HG02938 (cell line): ENCODE results near the gene RINT1.
"Not testable (repeated sequence)": the region's sequence is repeated elsewhere in the genome, so short reads cannot be mapped to it uniquely, and the experiment has no call there.

Experiments used
- ATAC-seq: cut with Tn5 transposase; IDR thresholded peaks from one replicate; pipeline ENCODE4 v1.9.1; 2021; ENCODE audit warnings: mild to moderate bottlenecking, moderate library complexity; ENCODE audit not compliant: unreplicated experiment

The RINT1 gene

GRCh38 chr7:105531792-105532671, at the start of gene RINT1:
RINT1 (plus strand) TSS chr7:105532201; CDS start chr7:105532316, 115 bp downstream.
- peak; percentile 89 for ATAC-seq

GRCh38 chr7:105487579-105488571, 44.1 kb upstream of the RINT1 start:
- no peak for ATAC-seq

- ATAC-seq: no peak
Measured at GRCh38 chr7:105489409-105489808, 42.6 kb upstream of the RINT1 start.

DNA sequence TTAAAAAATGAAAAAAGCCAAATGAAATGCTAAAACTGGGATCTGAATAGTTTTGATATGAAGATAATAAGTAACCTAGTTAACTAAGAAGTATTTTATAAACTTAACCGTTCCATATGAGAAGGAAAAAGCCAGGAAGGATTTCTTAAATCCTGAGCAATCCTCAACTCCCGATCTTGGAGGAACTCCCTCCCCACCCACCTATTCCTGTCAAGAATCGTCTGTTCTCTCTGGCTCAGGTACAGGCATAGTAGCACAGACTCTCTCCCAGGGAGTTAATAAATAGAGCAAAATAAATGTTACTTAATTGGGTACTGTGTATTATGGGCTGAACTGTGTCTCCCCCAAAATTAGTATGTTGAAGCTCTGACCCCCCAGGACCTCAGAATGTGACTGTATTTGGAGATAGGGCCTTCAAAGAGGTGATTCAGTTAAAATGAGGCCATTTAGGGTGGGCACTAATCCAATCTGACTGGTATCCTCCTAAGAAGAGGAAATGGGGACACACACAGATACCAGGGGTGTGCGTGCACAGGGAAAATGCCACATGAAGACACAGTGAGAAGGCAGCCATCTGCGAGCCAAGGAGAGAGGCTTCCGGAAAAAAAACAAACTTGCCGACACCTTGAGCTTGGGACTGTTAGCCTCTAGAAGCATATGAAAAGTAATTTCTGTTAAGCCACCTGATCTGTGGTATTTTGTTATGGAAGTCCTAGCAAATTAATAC, 38.6 kb upstream of the RINT1 start:
- no peak for ATAC-seq

DNA sequence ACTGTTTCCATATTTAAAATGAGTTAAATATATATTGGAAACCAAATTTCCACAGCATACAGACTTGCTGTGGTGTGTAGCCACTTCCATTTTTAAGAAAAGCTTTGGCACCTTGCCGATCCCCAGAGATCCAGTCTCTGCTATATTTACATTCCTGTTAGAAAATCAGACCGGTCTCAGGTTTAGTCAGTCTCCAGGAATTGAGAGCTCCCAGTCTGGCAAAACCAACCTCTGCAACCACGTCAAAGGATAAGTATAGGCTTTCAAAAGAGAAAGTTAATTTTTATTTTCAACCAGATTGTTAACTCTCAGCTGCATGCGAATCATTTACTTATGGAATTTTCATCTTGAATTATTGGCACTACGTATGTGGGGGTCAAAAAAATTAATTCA, 38.1 kb upstream of the RINT1 start:
- ATAC-seq: no peak

- no peak for ATAC-seq
Measured at GRCh38 chr7:105496521-105496920, 35.5 kb upstream of the RINT1 start.

DNA sequence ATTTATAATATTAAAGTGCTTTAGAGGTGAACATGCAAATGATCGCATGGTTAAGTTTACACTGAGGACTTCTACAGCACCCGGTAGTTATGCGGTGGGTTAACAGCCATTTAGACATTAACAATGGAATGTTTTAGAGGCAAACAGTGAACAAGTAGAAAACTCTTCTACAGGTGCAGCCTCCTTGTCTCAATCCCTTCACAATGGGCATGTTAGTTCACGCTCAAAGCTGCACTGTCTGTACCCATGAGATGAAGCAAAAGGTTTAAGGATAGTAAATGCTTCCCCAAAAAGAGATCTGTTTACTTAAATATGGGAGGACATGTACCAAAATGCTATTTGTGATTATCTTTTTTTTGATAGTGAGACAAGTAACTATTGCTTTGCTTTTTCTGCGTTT, 35.0 kb upstream of the RINT1 start:
- ATAC-seq: no peak

- ATAC-seq: no peak
Measured at GRCh38 chr7:105502173-105502572, 29.8 kb upstream of the RINT1 start.

DNA sequence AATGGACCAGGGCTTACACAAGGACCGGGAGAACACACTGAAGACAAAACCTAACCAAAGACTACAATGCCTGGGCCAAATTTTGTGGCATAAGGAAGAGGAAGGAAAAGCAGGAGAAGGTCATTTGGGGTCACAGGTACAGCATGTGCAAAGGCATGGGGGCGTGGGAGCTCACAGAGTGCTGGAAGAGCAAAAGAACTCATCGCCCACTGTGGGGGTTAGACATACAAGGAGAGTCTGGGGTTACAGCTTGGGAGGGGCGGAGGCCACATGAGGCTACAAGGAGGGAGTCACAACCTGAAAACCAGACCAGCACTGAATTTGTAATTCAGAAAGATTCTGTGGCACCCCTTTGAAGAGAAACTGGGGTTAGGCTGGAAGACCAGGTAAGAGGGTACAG, 19.6 kb upstream of the RINT1 start:
- ATAC-seq: no peak

- no peak for ATAC-seq
Measured at GRCh38 chr7:105512926-105513526, 19.0 kb upstream of the RINT1 start.

GRCh38 chr7:105515610-105516009, 16.4 kb upstream of the RINT1 start:
- not testable (repeated sequence) for ATAC-seq

DNA sequence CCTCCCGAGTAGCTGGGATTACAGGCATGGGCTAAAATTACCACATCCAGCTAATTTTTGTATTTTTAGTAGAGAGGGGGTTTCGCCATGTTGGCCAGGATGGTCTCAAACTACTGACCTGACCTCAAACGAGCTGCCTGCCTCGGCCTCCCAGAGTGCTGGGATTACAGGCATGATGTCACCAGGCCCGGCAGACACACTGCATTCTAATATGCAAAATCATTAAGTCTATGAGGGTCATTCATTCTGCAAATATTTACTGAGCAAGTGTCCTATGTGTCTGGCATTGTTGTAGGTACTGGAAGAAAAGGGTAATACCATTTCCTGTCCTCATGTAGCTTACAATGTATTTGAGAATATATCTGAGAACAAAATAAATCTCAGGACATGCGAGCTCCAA, 12.6 kb upstream of the RINT1 start:
- ATAC-seq: no peak

DNA sequence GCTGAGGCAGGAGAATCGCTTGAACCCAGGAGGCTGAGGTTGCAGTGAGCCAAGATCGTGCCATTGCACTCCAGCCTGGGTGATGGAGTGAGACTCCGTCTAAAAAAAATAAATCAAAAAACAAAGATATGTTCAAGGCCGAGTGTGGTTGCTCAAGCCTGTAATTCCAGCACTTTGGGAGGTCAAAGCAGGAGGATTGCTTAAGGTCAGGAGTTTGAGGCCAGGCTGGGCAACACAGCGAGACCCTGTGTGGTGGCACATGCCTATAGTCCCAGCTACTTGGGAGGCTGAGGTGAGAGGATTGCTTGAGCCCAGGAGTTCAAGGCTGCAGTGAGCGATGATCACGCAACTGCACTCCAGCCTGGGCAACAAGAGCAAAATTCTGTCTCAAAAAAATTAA, 11.4 kb upstream of the RINT1 start:
- not testable (repeated sequence) for ATAC-seq

DNA sequence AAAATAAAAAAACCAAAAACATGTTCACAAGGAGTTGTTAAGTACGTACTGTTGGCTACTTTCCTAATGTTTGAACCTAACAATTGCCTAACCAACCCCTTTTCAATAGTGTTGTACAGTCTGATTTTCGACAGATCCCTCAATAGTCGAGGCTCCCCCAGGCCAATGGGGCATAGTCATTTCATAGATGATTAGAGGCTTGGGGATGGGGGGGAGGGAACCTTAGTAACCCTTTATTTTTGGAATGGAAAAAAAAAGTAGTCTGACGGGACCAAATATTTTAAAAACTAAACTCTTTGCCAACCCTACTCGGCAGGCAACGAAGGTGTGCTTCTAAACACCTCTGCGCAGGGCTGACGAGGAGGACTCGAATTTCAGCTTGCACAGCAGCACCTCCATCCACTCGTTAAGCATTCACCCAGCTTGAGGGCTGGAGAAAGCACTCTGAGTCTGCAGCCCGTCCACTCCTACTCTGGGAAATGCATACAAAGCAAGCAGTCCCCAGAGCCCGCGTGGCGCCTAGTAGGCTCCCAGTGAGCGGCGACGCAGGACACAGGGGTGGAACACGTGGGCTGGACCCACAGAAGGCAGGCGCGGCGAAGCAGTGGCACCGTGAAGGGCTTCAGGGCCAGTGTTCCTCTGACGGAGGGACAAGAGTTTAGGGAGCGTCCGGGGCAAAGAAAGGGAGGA, 10.8 kb upstream of the RINT1 start:
- ATAC-seq: peak; percentile 39

GRCh38 chr7:105521717-105522463, 10.1 kb upstream of the RINT1 start, which contains the start of gene PUS7:
PUS7 (minus strand) TSS chr7:105522271; CDS start chr7:105508512, 13,759 bp downstream.
- peak; percentile 77 for ATAC-seq

- not testable (repeated sequence) for ATAC-seq
Measured at GRCh38 chr7:105524423-105524822, 7.6 kb upstream of the RINT1 start.

- no peak for ATAC-seq
Measured at GRCh38 chr7:105524840-105525239, 7.2 kb upstream of the RINT1 start.

DNA sequence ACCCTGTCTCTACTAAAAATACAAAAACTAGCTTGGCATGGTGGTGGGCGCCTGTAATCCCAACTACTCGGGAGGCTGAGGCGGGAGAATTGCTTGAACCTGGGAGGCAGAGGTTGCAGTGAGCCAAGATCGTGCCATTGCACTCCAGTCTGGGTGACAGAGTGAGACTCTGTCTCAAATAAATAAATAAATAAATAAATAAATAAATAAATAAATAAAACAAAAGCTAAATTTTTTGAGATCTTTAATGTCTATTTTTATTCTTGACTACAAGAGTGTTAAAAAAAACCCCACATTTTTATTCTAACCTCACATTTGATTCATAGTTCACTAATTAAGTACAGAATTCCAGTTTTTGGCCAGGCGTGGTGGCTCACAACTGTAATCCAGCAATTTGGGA, 4.3 kb upstream of the RINT1 start:
- not testable (repeated sequence) for ATAC-seq

- ATAC-seq: no peak
Measured at GRCh38 chr7:105530126-105530525, 1.9 kb upstream of the RINT1 start.
